Cardiac muscle cell (in vitro differentiated cells and primary cell): ENCODE measurements around the gene SIRT1. TPM values are rescaled to one million over a fixed set of nuclear protein-coding genes. Genes with fewer than 3 reads are reported as not detected.

Source experiments
- DNase-seq, 2 donors: peaks; one replicate each; pipeline versions ENCODE4 v3.0.0 to v3.0.0-alpha.2; 2010 to 2017; ENCODE audit warnings: low read depth in 1 of 2, low spot score in 1 of 2
- H3K27ac ChIP-seq: fragments of 200-600 bp; sonication (generic); 2 replicates; pipeline ENCODE4 v1.5.1; 2016
- H3K27me3 ChIP-seq: fragments of 200-600 bp; sonication (generic); 2 replicates; pipeline ENCODE4 v1.6.0; 2016; ENCODE audit warnings: control low read depth
- H3K36me3 ChIP-seq: fragments of 200-600 bp; sonication (generic); 2 replicates; pipeline ENCODE4 v1.5.1; 2016; ENCODE audit warnings: control low read depth
- H3K4me1 ChIP-seq: fragments of 200-600 bp; sonication (generic); 2 replicates; pipeline ENCODE4 v1.8.1; 2017; ENCODE audit warnings: low read depth, mild to moderate bottlenecking, mixed run types
- H3K4me3 ChIP-seq: fragments of 200-600 bp; sonication (generic); 2 replicates; pipeline ENCODE4 v1.5.1; 2016; ENCODE audit warnings: mild to moderate bottlenecking
- H3K9me3 ChIP-seq: fragments of 200-600 bp; sonication (generic); 2 replicates; pipeline ENCODE4 v1.5.1; 2017; ENCODE audit warnings: low read depth, mild to moderate bottlenecking, control low read depth
- CTCF ChIP-seq: IDR thresholded peaks from 2 replicates; pipeline ENCODE4 v1.5.1; 2012; ENCODE audit warnings: low read depth, mild to moderate bottlenecking, low read length
- polyA plus RNA-seq: library from polyadenylated mRNA; unstranded; fragments of >200 nt; fragmentation: Nextera tagmentation; extraction: Ambion mirVana; gene quantifications from 2 replicates; pipeline ENCODE4 v1.2.1, GENCODE V29; 2016
- total RNA-seq: library from RNA; depleted of rRNA; stranded (reverse); fragments of >200 nt; gene quantifications from 2 replicates; pipeline ENCODE4 v1.2.3, GENCODE V29; 2016

SIRT1 gene
- total and polyA plus RNA-seq, 2 experiments from 2014 or later, result 17.4 to 19.5 TPM

- no peak for DNase-seq
Measured at GRCh38 chr10:67883710-67884312, 645 bp upstream of the SIRT1 start.

DNA sequence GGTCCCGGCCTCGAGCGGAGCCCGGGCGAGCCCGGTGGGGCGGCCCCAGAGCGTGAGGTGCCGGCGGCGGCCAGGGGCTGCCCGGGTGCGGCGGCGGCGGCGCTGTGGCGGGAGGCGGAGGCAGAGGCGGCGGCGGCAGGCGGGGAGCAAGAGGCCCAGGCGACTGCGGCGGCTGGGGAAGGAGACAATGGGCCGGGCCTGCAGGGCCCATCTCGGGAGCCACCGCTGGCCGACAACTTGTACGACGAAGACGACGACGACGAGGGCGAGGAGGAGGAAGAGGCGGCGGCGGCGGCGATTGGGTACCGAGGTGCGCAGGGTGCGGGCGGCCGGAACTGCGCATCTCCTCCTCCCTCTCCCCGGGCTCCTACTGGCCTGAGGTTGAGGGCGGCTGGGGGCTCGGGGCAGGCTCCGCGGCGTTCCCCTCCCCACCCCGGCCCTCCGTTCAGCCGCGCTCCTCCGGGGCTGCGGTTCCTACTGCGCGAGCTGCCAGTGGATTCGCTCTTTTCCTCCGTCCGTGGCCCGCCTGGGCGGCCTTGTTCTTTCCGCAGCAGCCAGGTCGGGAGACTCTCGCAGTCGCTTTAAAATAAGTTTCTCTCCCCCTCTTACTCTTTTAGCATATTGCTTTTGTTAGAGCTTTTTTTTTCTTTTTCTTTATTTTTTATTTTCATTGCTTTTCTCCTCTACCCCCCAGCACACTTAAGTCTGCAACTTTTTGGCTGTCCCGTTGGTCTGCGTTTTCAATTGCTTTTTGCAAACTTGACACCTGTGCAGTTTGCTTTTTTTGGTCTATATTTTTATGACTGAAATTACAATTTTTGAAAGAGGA, 600 bp downstream of the SIRT1 start:
- Histone ChIP-seq H3K4me1 (peaks cover 3% of the 10 kb centered on the region), H3K9me3 (no peaks in the 10 kb centered on the region), H3K27ac (peak overlapping the region; percentile 96), H3K27me3 (no peaks in the 10 kb centered on the region), H3K36me3 (peaks cover 25% of the 10 kb centered on the region), H3K4me3 (peak overlapping the region; percentile 60)
- DNase-seq, result peak; percentile 82 to 89
- no peak for TF ChIP-seq CTCF

More at GRCh38 chr10:67883710-67884312, 645 bp upstream of the SIRT1 start:
- no peak for TF ChIP-seq CTCF
- no peaks in the 10 kb centered on the region for H3K27me3 ChIP-seq
- peak overlapping the region; percentile 60 for H3K4me3 ChIP-seq
- H3K9me3 ChIP-seq, result no peaks in the 10 kb centered on the region
- peak overlapping the region; percentile 96 for H3K27ac ChIP-seq
- H3K4me1 ChIP-seq, result peaks cover 3% of the 10 kb centered on the region
- H3K36me3 ChIP-seq, result peaks cover 13% of the 10 kb centered on the region

DNA sequence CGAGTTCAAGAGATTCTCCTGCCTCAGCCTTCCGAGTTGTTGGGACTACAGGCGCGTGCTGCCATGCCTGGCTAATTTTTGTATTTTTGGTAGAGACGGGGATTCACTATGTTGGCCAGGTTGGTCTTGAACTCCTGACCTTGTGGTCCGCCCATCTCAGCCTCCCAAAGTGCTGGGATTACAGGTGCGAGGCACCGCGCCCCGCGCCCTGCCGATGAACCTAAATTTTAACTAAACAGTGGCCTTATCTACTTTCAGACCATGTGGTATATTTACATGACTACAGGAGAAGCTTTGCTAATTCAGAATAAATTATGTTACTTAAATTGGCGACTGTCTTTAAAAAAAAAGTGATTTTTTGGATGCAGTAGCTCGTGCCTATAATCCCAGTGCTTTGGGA, 9.2 kb downstream of the SIRT1 start:
- no peaks in the 10 kb centered on the region for H3K9me3 ChIP-seq
- no peak overlapping the region for H3K4me3 ChIP-seq
- peaks cover 72% of the 10 kb centered on the region for H3K36me3 ChIP-seq
- H3K4me1 ChIP-seq, result no peaks in the 10 kb centered on the region
- H3K27ac ChIP-seq, result no peak overlapping the region
- TF ChIP-seq CTCF, result no peak
- no peak for DNase-seq
- no peaks in the 10 kb centered on the region for H3K27me3 ChIP-seq

DNA sequence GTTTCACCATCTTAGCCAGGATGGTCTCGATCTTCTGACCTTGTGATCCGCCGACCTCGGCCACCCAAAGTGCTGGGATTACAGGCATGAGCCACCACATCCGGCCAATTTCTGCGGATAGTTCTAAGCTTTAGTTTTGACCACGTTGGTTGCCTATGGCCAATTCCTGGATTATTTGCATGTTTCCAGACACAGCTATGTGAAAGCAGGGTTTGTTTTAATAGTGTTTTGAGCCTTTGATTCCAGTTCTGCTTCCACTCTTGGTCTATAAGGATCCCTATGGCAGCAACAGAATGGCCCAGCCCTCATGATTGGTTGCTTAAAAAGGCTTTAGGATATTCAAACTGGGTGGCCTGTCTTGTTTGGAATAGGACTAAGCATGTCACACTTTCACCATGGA, 19.1 kb downstream of the SIRT1 start:
- no peak for DNase-seq
- no peak for TF ChIP-seq CTCF

GRCh38 chr10:67912331-67912946, 28.0 kb downstream of the SIRT1 start:
- DNase-seq, result peak in 1 of 2 donors; percentile 6
- no peak overlapping the region for H3K4me3 ChIP-seq
- H3K27me3 ChIP-seq, result no peaks in the 10 kb centered on the region
- H3K4me1 ChIP-seq, result no peaks in the 10 kb centered on the region
- H3K36me3 ChIP-seq, result peaks cover 66% of the 10 kb centered on the region
- no peak for TF ChIP-seq CTCF
- no peaks in the 10 kb centered on the region for H3K9me3 ChIP-seq
- peak overlapping the region; percentile 52 for H3K27ac ChIP-seq

More for the DNA sequence above, 19.1 kb downstream of the SIRT1 start:
- H3K27ac ChIP-seq, result no peak overlapping the region
- no peak overlapping the region for H3K4me3 ChIP-seq
- no peaks in the 10 kb centered on the region for H3K4me1 ChIP-seq
- no peaks in the 10 kb centered on the region for H3K9me3 ChIP-seq
- peaks cover 42% of the 10 kb centered on the region for H3K36me3 ChIP-seq
- H3K27me3 ChIP-seq, result no peaks in the 10 kb centered on the region
